Mammary epithelial cell (primary cell): ENCODE measurements around the gene TMEM143.

Experiments
- CTCF ChIP-seq, 2 donors: IDR thresholded peaks in 1 of 2; conservative IDR thresholded peaks in 1 of 2; 2 replicates each; pipeline ENCODE4 v1.5.1; 2011 to 2012; ENCODE audit warnings: inconsistent platforms in 2 of 2, low read length in 2 of 2, mild to moderate bottlenecking in 2 of 2, control low read depth in 1 of 2, low read depth in 1 of 2; ENCODE audit not compliant: insufficient read depth in 1 of 2; ENCODE audit errors: extremely low read depth in 1 of 2
- EZH2 ChIP-seq: IDR thresholded peaks from 2 replicates; pipeline ENCODE4 v1.6.1; 2012; ENCODE audit warnings: low read length, inconsistent platforms, borderline replicate concordance

- no peak for TF ChIP-seq CTCF (conservative IDR thresholded peaks at IDR 0.05 in 1 of 2, IDR thresholded peaks at IDR 0.05 in 1 of 2; ENCODE audit: extremely low read depth in 1 of 2, insufficient read depth in 1 of 2, low read depth in 1 of 2, low read length in 2 of 2)
- TF ChIP-seq EZH2: no peak
These were observed 42.4 kb downstream of the TMEM143 start for GRCh38 chr19:48321372-48321621.
